Glutamatergic neuron (in vitro differentiated cells): ENCODE measurements around the gene ADIPOR2. TPM values are rescaled to one million over a fixed set of nuclear protein-coding genes. Genes with fewer than 3 reads are reported as not detected.
A peak's percentile ranks its signal among the peaks of the same experiment; 100 is the strongest.

ENCODE experiments used
- DNase-seq: peaks from one replicate; pipeline ENCODE4 v3.0.0; 2022
- H3K27ac Mint-ChIP-seq: one replicate; pipeline ENCODE4 v1.8.0; 2020; ENCODE audit warnings: mild to moderate bottlenecking, mixed read lengths, inconsistent platforms; ENCODE audit not compliant: unreplicated experiment
- H3K27me3 Mint-ChIP-seq: one replicate; pipeline ENCODE4 v1.8.0; 2020; ENCODE audit warnings: mild to moderate bottlenecking, moderate library complexity, mixed read lengths, inconsistent platforms; ENCODE audit not compliant: unreplicated experiment
- H3K36me3 Mint-ChIP-seq: one replicate; pipeline ENCODE4 v1.8.0; 2020; ENCODE audit warnings: mild to moderate bottlenecking, mixed read lengths, inconsistent platforms; ENCODE audit not compliant: unreplicated experiment
- H3K4me1 Mint-ChIP-seq: one replicate; pipeline ENCODE4 v1.8.0; 2020; ENCODE audit warnings: mild to moderate bottlenecking, low read depth, mixed read lengths, inconsistent platforms; ENCODE audit not compliant: unreplicated experiment
- H3K4me3 Mint-ChIP-seq: one replicate; pipeline ENCODE4 v1.8.0; 2020; ENCODE audit warnings: mild to moderate bottlenecking, mixed read lengths, inconsistent platforms; ENCODE audit not compliant: unreplicated experiment
- H3K9me3 Mint-ChIP-seq: one replicate; pipeline ENCODE4 v1.8.0; 2020; ENCODE audit warnings: mild to moderate bottlenecking, moderate library complexity, mixed read lengths, inconsistent platforms; ENCODE audit not compliant: unreplicated experiment
- total RNA-seq: library from RNA; stranded (reverse); fragmentation: NEBNext Ultra II Directional; extraction: Animal tissue kit (Norgen Biotek cat#: 25700); gene quantifications from one replicate; pipeline ENCODE4 v1.2.1, GENCODE V29; 2021; ENCODE audit not compliant: unreplicated experiment
- TF ChIP-seq, protein P1 (sequence below): fragments of 200-600 bp; sonication (generic); IDR thresholded peaks from one replicate; pipeline ENCODE4 v1.5.0; 2021; ENCODE audit not compliant: partially characterized antibody, unreplicated experiment

ADIPOR2 gene
- total RNA-seq, 1 donor from 2014 or later = 43.3 TPM

DNA sequence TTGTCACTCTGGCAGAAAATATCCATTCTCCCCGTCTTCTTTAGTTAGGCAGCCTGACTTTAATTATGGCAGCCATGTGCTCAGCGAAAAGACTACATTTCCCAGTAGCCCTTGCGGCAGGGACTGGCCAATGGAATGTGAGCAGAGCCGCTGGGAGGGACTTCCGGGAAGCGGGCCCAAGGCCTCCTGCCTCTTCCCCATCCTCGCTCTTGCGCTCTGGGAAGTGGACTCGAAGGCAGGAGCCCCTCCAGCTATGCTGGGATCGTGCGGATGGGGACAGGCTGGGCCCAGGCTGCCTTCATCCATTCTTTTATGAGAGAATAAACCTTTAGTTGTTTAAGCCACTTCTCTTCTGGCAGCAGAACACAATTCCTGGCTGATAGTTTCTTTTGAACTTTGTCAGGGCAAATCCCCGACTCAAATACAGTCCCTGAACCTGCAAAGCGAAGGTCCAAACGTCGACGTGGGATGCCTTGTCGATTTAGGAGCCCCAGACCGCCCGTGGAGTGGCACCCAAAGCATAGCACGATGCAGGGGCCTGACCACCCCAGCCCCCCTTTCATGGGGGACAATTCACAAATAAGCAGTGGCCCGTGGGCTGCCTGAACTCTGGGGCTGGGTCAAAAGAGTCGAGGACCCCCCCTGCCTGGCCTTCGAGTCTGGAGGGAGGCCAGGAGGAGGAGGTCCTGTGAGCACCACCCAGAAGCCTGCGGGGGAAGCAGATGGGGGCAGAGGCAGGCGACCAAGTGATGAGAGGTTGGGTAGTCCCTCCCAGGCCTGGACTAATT is 113.9 kb downstream of the ADIPOR2 start:
- no peaks in the 10 kb centered on the region for H3K36me3 Mint-ChIP-seq
- peak; percentile 86 for DNase-seq
- peaks cover 6% of the 10 kb centered on the region for H3K9me3 Mint-ChIP-seq
- H3K4me3 Mint-ChIP-seq = no peak overlapping the region
- no peak overlapping the region for H3K27ac Mint-ChIP-seq
- no peaks in the 10 kb centered on the region for H3K27me3 Mint-ChIP-seq
- TF ChIP-seq, protein P1, sequence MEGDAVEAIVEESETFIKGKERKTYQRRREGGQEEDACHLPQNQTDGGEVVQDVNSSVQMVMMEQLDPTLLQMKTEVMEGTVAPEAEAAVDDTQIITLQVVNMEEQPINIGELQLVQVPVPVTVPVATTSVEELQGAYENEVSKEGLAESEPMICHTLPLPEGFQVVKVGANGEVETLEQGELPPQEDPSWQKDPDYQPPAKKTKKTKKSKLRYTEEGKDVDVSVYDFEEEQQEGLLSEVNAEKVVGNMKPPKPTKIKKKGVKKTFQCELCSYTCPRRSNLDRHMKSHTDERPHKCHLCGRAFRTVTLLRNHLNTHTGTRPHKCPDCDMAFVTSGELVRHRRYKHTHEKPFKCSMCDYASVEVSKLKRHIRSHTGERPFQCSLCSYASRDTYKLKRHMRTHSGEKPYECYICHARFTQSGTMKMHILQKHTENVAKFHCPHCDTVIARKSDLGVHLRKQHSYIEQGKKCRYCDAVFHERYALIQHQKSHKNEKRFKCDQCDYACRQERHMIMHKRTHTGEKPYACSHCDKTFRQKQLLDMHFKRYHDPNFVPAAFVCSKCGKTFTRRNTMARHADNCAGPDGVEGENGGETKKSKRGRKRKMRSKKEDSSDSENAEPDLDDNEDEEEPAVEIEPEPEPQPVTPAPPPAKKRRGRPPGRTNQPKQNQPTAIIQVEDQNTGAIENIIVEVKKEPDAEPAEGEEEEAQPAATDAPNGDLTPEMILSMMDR = no peak
- peaks cover 14% of the 10 kb centered on the region for H3K4me1 Mint-ChIP-seq

DNA sequence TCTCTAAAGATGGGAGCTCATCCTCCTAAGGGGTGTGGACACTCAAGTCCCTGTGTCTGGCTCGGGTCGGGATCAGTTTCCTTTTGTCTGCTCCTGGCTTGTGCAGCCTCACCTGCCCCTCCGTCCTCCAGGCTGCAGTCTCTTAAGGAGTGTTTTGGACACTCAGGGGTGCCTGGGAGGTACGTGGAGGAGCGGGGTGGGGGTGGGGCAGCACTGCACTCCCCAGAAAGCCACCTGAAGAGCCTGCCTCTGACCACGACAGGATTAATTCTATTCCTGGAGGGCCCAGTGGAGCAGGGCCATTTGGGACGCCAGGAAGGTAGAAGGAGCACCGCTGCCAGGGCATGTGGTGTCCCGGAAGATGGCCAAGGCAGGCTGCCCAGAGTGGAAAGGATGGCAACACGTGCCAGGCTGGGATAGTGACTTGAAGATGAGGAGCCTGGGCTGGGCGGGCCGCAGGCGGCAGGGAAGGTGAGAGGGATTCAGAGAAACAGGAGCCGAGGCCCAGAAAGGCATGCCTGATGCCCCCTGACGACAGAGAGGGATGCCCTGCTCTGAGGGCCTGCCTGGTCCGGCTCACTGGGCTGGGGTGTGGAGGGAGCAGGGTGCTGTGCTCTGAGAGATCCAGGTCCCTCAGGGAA is 114.7 kb downstream of the ADIPOR2 start:
- no peak for DNase-seq
- no peaks in the 10 kb centered on the region for H3K36me3 Mint-ChIP-seq
- H3K9me3 Mint-ChIP-seq = peaks cover 6% of the 10 kb centered on the region
- H3K27ac Mint-ChIP-seq = no peak overlapping the region
- H3K27me3 Mint-ChIP-seq = peaks cover 1% of the 10 kb centered on the region
- TF ChIP-seq, protein P1 = no peak
- no peak overlapping the region for H3K4me3 Mint-ChIP-seq
- peaks cover 14% of the 10 kb centered on the region for H3K4me1 Mint-ChIP-seq

DNA sequence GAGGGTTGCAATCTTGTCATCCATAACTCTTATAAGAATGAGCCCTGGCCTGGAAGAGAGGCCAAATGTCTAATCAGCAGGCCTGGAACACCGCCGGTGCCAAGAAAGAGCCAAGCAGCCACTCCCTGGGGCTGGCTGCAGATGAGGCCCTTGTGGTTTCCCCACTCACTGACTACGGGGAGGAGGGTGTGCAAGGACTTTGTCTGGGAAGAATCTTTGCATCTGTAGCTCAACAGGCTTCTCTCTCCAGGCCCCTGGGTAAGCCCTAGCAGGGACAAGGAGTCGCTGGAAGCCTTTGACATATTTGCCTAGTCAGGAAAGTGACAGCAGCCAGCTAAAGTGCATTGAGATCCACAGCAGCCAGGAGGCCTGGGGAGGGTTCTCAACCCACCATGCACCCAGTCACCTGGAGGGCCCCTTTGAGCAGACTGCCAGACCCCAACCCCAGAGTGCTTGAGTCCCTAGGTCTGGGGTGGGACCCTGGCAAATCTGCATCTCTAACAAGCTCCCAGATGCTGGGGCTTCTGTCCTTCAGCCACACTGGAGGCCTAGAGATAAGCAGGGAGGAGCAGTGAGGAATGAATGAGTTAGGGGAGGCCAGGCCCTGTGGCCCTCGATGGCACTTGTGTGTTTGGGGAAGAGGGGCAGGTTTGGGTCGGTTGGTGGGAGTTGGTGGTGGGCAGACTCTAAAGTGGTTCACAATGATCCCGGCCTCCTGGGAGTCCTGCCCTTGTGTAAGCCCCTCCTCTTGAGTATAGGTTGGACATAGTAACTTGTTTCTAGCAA is 115.6 kb downstream of the ADIPOR2 start:
- Mint-ChIP-seq H3K27ac (no peak overlapping the region), H3K4me3 (no peak overlapping the region), H3K36me3 (no peaks in the 10 kb centered on the region), H3K4me1 (peaks cover 6% of the 10 kb centered on the region), H3K9me3 (peaks cover 6% of the 10 kb centered on the region), H3K27me3 (peaks cover 2% of the 10 kb centered on the region)
- TF ChIP-seq, protein P1 = no peak
- no peak for DNase-seq

GRCh38 chr12:1807087-1807860 is 116.4 kb downstream of the ADIPOR2 start:
- no peaks in the 10 kb centered on the region for H3K36me3 Mint-ChIP-seq
- H3K27ac Mint-ChIP-seq = no peak overlapping the region

More at GRCh38 chr12:1807087-1807860, 116.4 kb downstream of the ADIPOR2 start:
- Mint-ChIP-seq H3K4me3 (no peak overlapping the region), H3K27me3 (peaks cover 2% of the 10 kb centered on the region), H3K4me1 (peaks cover 2% of the 10 kb centered on the region), H3K9me3 (peaks cover 3% of the 10 kb centered on the region)
- TF ChIP-seq, protein P1 = no peak
- no peak for DNase-seq
